CD4-positive, alpha-beta T cell treated with Interleukin-6 for 4 hours (primary cell): Measurements from ENCODE around the gene KIR3DL3.
"Not testable (repeated sequence)": the region's sequence is repeated elsewhere in the genome, so short reads cannot be mapped to it uniquely, and the experiment has no call there.

Source experiments
- DNase-seq: peaks from one replicate; pipeline ENCODE4 v3.0.0-alpha.2; 2020; ENCODE audit warnings: mixed read lengths

KIR3DL3 gene

DNA sequence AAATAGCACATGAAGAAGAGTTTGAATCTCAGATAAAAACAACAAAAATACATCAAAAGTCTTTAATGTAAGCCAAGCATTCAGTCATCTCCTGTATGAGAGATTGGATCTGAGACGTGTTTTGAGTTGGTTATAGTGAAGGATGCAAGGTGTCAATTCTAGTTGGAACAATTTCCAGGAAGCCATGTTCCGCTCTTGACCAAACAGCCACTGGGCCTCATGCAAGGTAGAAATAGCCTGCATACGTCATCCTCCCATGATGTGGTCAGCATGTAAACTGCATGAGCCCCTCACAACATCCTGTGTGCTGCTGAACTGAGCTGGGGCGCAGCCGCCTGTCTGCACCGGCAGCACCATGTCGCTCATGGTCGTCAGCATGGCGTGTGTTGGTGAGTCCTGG is at the start of gene KIR3DL3:
TSS of gene KIR3DL3 (plus strand) at position 301 of the 400 bp plus-strand sequence. CDS start at position 356, 55 bp downstream.
- DNase-seq: no peak

DNA sequence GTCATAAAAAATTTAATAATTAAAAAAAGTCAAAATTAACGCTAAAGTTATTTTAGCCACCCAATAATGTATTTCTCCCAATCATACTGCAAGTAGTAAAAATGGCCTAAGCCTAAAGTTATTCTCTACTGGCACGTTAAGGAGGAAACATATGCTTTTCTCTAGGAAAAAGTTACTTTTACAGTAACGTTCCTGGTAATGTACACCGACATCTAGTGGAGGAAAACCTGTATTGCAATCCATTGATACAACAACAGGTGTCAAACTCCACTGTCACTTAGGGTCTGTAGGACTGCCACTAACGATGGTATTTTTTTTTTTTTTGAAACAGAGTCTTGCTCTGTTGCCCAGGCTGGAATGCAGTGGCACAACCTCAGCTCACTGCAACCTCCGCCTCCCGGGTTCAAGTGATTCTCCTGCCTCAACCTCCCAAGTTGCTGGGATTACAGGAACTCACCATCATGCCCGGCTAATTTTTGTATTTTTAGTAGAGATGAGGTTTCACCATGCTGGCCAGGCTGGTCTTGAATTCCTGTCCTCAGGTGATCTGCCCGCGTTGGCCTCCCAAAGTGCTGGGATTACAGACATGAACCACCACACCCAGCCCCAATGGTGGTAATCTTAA is 47.9 kb upstream of the KIR3DL3 start:
- DNase-seq: not testable (repeated sequence)

DNA sequence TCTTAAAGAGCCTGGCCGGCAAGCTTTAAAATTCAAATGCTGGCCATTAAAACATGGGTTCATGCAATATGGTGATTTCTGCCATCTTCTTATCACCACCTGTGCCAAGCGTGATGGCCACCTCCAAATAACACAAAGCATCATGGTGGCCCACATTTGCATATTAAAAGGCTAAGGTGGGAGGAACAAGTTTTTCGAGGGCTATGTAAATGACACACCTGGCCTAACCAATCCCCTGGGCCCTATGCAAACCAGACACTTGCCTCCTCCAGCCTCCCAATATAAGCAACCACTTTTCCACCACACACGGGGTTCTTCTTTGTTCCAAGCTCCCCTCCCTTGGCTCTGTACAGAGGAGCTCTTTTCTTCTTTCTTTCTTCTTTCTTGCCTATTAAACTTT is 47.0 kb upstream of the KIR3DL3 start:
- no peak for DNase-seq

DNA sequence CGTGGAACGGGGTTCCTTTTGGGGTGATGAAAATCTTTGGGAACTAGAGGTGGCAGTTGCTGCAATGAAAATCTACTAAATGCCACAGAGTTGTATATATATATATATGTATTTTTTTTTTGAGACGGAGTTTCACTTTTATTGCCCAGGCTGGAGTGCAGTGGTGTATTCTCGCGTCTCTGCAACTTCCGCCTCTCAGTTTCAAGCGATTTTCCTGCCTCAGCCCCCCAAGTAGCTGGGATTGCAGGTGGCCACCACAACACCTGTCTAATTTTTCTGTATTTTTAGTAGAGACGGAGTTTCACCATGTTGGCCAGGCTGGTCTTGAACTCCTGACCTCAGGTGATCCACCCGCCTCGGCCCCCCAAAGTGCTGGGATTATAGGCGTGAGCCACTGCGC is 42.6 kb upstream of the KIR3DL3 start:
- DNase-seq: not testable (repeated sequence)

DNA sequence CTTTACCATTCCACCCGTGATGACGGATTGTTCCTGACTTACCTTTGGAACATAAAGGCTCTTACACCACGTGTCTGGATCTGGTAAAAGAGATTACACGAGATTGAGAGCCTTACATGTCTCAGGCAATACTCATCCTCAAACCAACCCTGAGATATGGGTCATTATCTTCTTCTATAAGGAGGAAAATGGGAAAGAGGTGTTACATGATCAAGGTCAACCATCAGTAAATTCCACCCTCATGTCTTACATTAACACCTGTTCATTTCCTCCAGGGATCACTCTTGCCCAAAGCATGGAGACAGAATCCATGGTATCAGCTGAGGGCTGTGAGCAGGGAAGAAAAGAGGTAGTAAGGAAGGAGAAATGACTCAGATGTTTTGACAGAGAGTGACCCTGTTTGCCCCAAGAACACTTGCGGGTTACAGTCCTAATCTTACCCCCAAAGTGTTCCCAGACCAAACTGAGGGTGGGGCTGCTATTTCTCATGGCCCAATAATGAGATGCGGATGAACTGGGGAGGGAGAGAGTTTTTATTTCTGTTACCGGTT is 41.9 kb upstream of the KIR3DL3 start:
- DNase-seq: no peak

DNA sequence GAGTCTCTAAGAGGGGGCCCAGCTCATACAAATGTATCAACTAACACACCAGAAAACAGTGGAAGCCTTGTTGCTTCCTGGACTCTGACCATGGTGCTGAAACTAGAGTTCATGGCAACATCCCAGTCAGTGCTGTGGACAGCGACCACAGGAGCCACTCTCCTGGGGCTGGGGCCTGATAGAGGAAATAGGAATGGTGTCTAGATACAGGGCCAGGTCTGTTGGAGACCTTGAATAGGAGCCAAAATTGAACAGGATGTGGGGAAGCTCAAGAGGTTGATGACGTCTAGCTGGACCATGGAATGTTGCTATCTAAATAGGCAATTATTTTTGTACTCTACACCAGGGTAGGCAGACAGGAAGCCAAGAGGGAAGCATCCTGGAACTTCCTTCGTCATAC is 39.7 kb upstream of the KIR3DL3 start:
- DNase-seq: no peak

DNA sequence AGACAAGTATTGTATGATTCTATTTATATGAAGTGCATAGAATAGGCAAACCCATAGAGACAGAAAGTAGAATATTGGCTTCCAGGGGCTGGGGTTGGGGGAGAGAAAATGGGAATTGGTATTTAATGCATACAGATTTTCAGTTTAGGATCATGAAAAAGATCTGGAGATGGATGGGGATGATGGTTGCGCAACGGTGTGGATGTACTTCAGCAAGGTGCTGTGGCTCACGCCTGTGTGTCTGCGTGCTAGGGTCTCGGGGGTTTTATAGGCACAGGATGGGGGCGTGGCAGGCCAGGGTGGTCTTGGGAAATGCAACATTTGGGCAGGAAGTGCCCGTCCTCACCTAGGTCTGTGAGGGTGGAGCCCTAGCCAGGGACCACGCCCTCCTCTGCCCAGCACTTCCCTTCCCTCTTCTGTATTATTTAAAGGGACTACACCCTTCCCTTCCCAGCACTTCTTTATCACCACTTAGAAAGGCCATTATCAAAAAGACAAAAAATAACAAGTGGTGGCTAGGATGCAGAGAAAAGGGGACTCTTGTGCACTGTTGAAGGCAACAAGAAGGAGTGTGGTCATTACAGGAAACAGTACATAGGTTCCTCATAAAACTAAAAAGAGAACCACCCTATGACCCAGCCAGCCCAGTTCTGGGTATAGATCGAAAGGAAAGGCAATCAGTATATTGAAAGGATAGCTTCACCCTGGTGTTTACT is 32.5 kb upstream of the KIR3DL3 start:
- DNase-seq: no peak

DNA sequence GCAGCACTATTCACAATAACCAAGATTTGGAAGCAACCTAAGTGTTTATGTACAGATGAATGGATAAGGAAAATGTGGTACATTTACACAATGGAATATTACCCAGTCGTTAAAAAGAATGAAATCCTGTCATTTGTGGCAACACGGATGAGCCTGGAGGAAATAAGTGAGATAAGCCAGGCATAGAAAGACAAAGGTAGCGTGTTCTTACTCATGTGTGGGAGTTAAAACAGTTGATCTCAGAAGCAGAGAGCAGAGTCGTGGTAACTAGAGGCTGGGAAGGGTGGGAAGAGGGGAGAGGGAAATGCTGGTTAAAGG is 32.0 kb upstream of the KIR3DL3 start:
- DNase-seq: no peak

DNA sequence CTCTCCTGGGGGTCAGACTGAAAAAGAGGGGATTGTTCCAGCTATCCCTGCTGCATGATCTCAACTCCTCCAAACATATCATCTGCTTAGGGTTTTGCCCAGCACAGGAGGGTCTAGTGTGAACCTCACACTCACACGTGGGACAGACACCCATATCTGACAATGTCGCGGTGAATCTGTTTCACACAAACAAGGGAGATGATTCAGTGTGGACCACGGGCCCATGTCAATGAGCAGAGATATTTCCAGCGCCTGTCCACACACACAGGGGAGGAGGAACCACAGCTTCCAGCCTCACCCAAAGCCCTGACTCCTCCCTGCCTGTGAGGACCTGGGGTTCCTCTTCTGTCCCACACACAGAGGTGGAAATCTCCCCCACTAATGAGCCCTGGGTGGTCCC is 29.6 kb upstream of the KIR3DL3 start:
- no peak for DNase-seq

DNA sequence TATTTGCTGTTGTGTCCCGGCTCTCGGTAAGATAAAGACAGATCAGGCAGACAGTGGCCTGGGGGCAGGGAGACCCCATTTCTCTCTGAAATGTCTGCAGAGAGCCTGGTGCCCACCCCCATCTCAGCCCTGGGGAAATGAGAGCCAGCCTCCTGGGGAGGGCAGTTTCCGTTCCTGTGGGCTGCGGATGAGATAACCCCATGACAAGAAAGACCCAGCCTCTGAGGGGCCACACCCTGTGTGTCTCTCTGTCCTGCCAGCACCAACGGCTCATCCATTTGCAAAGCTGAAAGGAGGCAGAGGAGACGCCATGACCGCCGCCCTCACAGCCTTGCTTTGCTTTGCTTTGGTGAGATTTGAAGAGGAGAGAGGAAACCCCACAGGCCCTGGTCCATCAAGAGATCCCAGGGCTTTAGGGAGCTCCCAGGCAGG is 28.1 kb upstream of the KIR3DL3 start:
- no peak for DNase-seq

DNA sequence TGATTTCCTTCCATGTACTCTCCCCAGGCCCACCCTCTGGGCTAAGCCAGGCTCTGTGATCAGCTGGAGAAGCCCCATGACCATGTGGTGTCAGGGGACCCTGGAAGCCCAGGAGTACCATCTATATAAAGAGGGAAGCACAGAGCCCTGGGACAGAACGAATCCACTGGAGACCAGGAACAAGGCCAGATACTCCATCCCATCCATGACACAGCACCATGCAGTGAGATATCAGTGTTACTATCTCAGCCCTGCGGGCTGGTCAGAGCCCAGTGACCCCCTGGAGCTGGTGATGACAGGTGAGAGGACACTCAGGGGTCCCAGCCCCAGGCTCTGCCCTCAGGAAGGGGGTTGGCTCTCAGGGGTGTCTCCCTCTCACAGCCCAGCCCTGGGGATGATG is 27.5 kb upstream of the KIR3DL3 start:
- no peak for DNase-seq

DNA sequence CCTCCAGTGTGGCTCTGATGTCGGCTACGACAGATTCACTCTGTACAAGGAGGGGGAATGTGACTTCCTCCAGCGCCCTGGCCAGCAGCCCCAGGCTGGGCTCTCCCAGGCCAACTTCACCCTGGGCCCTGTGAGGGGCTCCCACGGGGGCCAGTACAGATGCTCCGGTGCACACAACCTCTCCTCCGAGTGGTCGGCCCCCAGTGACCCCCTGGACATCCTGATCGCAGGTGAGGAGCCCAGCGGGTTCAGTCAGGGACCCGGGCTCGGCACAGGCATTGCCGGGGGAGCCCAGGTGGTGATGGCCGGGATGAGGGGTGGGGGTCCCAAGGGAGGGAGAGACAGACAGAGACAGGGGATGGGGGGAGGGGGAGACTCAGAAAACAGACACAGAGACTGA is 26.5 kb upstream of the KIR3DL3 start:
- DNase-seq: not testable (repeated sequence)

DNA sequence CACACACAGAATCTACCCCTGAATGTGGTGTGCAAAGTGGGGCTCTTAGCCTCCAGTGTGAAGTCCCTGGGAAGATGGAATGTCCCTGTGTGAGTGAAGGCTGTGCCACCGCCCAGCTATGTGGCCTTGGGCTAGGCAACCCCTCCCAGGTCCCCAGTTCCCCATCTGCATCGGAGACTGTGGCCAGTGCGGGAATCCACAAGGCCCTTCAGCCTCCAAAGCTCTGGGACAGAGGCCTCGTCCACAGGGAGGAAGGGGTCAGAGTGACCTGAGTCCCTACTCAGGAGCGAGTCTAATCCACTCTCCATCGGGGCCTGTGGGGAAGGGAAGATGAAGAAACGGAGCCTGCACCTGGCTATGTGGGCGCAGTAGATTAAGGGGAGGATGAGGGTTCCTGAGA is 19.3 kb upstream of the KIR3DL3 start:
- no peak for DNase-seq

DNA sequence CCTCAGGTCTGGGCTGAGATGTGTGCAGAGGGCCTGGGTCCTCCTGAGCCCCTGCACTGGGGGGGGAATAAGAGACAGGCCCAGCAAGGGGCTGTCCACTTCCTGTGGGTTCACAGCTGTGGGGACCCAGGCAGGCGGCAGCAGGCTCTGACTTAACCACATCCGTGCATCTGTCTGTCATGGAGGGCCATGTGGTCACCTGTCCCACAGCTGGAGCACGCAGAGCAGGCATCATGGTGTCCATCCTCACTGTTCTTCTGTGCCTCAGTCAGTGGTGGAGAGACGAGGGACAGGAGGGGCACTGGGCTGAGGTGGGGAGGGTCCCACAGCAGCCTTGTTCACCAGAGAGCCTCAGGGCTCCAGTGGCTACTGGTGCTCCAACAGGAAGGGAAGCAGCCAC is 16.3 kb upstream of the KIR3DL3 start:
- no peak for DNase-seq

DNA sequence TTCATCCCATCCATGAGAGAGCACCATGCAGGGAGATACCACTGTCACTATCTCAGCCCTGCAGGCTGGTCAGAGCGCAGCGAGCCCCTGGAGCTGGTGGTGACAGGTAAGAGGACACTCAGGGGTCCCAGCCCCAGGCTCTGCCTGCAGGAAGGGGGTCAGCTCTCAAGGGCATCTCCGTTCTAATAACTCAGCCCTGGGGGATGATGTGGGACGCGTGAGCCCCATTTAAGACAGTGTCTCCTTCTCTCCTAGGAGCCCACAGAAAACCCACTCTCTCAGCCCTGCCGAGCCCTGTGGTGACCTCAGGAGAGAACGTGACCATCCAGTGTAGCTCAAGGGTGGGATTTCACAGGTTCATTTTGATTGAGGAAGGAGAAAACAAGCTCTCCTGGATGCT is 15.5 kb upstream of the KIR3DL3 start:
- no peak for DNase-seq

DNA sequence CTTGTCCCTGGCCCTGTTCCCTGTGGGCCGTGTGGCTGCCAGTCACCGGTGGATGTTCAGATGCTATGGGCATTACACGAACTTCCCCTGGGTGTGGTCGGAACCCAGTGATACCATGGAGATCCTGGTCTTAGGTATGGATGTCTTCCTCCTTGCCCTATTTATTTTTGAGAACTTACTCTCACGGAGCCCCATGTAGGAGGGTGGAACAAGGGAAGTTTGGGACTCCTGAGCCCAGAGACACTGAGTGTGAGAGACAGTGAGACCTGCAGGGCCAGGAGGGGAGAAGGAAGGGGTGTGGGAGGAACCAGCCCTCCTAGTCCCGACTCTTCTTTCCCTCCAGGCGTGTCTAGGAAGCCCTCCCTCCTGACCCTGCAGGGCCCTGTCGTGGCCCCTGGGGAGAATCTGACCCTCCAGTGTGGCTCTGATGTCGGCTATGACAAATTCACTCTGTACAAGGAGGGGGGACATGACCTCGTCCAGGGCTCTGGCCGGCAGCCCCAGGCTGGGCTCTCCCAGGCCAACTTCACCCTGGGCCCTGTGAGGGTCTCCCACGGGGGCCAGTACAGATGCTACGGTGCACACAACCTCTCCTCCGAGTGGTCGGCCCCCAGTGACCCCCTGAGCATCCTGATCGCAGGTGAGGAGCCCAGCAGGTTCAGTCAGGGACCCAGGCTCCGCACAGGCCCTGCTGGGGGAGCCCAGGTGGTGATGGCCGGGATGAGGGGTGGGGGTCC is 14.9 kb upstream of the KIR3DL3 start:
- DNase-seq: no peak

DNA sequence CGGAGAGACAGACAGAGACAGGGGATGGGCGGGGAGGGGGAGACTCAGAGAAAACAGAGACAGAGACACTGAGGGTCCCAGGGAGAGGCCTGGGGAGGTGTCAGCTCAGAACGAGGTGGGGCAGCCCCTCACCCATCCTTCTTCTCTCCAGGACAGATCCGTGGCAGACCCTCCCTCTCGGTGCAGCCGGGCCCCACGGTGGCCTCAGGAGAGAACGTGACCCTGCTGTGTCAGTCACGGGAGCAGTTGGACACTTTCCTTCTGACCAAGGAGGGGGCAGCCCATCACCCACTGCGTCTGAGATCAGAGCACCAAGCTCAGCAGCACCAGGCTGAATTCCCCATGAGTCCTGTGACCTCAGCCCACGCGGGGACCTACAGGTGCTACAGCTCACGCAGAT is 14.3 kb upstream of the KIR3DL3 start:
- DNase-seq: not testable (repeated sequence)

DNA sequence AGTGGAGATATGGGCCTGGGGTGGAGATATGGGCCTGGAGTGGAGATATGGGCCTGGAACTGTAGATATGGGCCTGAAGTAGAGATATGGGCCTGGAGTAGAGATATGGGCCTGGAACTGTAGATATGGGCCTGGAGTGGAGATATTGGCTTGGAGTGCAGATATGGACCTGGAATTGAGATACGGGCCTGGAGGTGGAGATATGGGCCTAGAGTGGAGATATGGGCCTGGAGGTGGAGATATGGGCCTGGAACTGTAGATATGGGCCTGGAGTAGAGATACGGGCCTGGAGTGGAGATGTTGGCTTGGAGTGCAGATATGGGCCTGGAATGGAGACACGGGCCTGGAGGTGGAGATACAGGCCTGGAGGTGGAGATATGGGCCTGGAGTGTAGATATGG is 402 bp downstream of the KIR3DL3 start:
- DNase-seq: no peak

DNA sequence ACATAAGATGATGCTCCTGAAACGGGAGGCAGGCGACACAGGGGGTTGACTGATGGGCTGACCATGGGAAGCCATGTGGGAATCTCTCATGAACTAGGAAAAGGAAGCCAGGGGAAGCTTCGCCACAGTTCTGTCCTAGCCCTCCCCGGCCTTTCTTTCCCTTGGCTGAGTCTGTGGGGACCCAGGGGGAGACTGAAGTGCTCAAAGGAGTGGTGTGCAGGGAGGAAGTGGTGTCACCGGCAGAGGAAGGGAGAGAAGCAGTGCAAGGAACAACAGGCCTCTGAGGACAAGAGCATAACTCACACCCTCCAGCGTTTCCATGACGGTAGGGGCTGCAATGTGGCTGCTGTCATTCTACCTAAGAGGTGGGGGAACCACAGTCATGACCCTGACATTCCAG is 1.1 kb downstream of the KIR3DL3 start:
- no peak for DNase-seq

DNA sequence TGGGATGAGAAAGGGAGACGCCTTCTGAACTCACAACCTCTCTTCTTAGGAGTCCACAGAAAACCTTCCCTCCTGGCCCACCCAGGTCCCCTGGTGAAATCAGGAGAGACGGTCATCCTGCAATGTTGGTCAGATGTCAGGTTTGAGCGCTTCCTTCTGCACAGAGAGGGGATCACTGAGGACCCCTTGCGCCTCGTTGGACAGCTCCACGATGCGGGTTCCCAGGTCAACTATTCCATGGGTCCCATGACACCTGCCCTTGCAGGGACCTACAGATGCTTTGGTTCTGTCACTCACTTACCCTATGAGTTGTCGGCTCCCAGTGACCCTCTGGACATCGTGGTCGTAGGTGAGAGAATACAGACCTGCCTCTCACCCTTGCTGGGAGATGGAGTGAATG is 3.3 kb downstream of the KIR3DL3 start:
- DNase-seq: no peak

DNA sequence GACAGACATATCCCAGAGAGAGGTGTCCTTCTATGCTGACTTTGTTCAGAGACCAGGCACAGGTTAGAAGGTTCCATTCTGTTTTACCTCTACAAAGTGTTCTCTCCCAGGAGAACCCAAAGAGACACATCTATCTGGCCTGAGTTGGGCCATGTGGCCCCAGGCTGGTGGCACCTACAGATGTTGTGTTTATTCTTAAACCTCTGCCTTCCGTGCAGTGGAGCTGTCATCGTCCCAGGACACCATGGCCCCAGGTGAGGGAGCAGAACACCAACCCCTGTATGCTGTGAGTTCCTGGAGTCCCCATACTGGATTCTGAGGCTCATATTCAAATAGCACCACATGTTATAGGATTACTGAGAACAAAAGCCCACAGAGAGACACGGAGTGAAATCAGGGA is 3.9 kb downstream of the KIR3DL3 start:
- DNase-seq: no peak

DNA sequence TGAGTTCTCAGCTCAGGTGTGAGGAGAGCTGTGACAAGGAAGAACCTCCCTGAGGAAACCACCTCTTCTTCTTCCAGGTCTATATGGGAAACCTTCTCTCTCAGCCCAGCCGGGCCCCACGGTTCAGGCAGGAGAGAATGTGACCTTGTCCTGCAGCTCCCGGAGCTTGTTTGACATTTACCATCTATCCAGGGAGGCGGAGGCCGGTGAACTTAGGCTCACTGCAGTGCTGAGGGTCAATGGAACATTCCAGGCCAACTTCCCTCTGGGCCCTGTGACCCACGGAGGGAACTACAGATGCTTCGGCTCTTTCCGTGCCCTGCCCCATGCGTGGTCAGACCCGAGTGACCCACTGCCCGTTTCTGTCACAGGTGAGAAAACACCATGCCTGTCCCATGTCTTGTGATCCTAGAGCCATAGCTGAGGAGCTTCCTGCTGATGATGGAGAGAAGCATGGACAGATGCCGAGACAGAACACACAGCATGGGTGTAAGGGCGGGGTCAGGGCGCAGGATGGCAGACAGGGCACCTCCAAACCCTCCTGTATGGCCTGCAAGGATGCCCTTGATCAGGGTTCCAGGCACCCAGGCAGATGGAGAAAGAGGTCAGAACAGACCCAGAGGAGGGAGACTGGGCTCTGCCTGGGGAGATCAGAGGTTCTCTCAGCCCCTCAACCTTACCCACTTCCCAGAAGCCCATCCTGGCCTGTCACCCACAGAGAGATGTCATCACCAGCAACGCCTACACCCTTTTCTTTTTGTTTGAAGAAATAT is 5.4 kb downstream of the KIR3DL3 start:
- DNase-seq: no peak

DNA sequence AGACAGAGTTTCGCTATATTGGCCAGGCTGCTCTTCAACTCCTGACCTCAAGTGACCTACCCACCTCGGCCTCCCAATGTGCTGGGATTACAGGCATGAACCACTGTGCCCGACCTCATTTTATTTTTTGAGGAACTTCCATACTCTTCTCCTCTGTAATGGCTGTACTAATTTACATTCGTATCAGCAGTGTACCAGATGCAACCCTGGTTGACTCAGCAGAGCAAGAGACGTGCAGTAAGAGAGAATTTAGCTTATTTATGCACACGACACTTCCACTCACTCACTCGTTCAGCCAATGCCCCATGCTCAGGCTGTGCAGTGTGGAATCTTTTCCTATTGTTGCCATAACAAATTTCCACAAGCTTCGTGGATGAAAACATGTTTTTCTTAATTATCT is 6.9 kb downstream of the KIR3DL3 start:
- DNase-seq: no peak
